ENCODE data around the gene EFNA4. TPM values are rescaled to one million over a fixed set of nuclear protein-coding genes. Genes with fewer than 3 reads are reported as not detected.

The EFNA4 gene
- total RNA-seq, 3 donors from 2014 or later: 12.3 to 27.2 (median 26.4) TPM

DNA sequence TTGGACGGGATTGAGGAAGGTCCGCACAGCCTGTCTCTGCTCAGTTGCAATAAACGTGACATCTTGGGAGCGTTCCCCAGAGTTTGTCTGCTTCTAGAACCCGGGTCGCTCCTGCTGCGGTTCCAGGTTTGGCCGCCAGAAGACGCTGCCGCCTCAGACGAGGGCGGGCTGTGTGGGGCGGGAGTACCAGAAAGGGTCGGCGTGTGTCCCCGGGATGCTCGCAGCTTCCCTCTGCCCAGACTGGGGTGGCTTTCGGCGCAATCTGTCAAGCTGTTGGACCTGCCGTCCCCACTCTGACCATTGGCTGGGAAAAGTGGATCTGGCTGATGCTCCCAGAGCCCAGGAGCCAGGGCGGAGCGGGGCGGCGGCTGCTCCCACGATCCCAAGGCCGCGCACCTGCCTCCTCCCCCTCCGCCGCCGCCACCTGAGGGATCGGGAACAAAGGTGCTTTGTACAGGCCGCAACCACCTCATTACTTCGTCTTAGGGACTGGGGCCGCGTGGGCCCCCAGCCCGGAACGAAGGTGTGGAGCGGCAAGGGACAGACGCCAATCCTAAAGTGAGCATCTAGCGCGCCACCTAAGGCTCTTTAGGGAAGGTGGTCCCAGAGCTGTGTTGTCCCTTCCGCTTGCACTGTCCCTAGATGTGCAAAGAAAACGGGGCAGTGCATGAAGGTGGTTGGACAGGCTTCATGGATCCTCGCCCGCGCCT, 683 bp upstream of the EFNA4 start:
- no peaks in the 10 kb centered on the region for H3K36me3 ChIP-seq (ENCODE audit: low read depth)
- ATAC-seq: peak; percentile 61
- H3K4me3 ChIP-seq: no peak overlapping the region
- intact Hi-C loops (cut with DNase I, micrococcal nuclease): no loop called here
- H3K9me3 ChIP-seq: no peaks in the 10 kb centered on the region
- peak; percentile 83 to 90 (median 87) for DNase-seq
- TF ChIP-seq, protein P1, sequence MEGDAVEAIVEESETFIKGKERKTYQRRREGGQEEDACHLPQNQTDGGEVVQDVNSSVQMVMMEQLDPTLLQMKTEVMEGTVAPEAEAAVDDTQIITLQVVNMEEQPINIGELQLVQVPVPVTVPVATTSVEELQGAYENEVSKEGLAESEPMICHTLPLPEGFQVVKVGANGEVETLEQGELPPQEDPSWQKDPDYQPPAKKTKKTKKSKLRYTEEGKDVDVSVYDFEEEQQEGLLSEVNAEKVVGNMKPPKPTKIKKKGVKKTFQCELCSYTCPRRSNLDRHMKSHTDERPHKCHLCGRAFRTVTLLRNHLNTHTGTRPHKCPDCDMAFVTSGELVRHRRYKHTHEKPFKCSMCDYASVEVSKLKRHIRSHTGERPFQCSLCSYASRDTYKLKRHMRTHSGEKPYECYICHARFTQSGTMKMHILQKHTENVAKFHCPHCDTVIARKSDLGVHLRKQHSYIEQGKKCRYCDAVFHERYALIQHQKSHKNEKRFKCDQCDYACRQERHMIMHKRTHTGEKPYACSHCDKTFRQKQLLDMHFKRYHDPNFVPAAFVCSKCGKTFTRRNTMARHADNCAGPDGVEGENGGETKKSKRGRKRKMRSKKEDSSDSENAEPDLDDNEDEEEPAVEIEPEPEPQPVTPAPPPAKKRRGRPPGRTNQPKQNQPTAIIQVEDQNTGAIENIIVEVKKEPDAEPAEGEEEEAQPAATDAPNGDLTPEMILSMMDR (IDR thresholded peaks at IDR 0.05): peak; percentile 83
- H3K4me1 ChIP-seq (ENCODE audit: low read depth): peaks cover 28% of the 10 kb centered on the region

DNA sequence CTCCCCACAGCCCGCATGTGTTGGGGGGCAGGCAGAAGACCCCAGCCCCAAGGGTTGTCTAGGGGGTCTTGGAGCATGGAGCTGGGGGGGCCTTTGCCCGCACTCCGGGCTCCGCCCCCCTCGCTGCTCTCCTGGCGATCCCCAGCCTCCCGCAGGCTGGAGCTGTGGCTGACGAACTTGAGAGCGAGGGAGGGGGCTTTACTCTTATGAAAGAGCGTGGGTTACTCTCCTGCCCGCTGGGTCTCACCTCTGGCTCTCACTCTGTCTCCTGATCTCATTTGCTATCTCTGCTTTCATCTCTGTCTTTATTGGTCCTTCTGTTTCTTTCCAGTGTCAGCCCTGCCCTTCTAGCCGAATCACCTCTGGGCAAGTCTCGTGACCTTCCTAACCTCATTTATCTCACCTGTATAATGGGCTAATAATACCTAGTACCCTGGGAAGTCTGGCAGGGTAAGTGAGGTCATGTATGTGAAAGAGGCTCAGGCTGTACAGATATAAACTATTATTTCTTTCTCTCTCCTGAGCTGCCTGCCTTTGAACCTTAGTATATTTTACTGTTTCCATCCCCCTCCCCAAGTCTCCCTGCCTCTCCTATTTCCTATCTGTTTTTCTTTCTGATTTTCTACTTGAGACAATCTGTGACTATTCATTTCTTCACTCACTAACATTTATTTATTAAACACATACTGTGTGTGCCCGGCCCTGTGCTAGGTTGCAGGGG, 731 bp downstream of the EFNA4 start:
- TF ChIP-seq, protein P1 (IDR thresholded peaks at IDR 0.05): no peak
- Histone ChIP-seq H3K36me3 (ENCODE audit: low read depth) (no peaks in the 10 kb centered on the region), H3K9me3 (no peaks in the 10 kb centered on the region), H3K4me1 (ENCODE audit: low read depth) (peaks cover 28% of the 10 kb centered on the region), H3K4me3 (peak overlapping the region; percentile 65)
- intact Hi-C loops (cut with DNase I, micrococcal nuclease): no loop called here
- ATAC-seq: peak; percentile 9
- peak in 2 of 3 donors; percentile 48 to 65 for DNase-seq

DNA sequence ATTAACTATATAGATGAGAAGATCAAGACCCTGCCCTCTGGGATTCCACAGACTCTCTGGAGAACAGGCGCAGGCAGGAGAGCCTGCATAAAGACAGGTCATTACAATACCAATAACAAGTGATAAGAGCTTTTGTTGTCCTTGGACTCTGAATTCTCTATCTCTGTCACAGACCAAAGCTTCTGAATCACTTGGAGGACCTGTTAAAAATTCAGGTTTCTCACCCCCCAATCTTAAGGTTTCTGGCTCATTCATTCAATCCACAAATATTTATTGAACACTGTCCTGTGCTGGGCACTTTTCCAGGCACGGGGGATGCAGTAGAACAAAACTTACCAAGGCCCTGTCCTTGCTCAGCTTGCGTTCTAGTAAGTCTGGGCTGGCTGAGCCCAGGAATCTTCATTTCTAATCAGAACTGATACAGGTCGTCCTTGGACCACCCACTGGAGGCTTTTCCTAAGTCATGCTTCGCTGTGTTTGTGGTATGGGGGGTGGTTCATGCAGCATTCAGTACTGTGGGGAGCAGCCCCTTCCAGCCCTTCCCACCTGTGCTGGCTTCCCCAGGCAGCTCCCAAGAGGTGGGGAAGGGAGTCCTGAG, 1.4 kb downstream of the EFNA4 start:
- ATAC-seq (no peak), DNase-seq (peak in 1 of 3 donors; percentile 33)
- Histone ChIP-seq H3K4me3 (no peak overlapping the region), H3K36me3 (ENCODE audit: low read depth) (no peaks in the 10 kb centered on the region), H3K4me1 (ENCODE audit: low read depth) (peaks cover 32% of the 10 kb centered on the region), H3K9me3 (no peaks in the 10 kb centered on the region)
- TF ChIP-seq, protein P1 (IDR thresholded peaks at IDR 0.05): no peak
- intact Hi-C loops (cut with DNase I, micrococcal nuclease): no loop called here

DNA sequence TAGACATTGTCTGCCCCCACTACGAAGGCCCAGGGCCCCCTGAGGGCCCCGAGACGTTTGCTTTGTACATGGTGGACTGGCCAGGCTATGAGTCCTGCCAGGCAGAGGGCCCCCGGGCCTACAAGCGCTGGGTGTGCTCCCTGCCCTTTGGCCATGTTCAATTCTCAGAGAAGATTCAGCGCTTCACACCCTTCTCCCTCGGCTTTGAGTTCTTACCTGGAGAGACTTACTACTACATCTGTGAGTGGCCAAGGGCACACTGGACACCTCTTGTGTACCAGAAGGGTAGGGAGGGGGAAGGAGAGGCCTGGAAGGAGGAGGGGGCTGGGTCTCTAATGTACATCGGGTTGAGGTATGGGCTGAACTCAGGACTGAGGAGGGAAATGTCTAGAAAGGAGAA, 3.2 kb downstream of the EFNA4 start:
- no peaks in the 10 kb centered on the region for H3K36me3 ChIP-seq (ENCODE audit: low read depth)
- TF ChIP-seq, protein P1 (IDR thresholded peaks at IDR 0.05): no peak
- DNase-seq: no peak
- H3K9me3 ChIP-seq: no peaks in the 10 kb centered on the region
- H3K4me1 ChIP-seq (ENCODE audit: low read depth): peaks cover 39% of the 10 kb centered on the region
- intact Hi-C loops (cut with DNase I, micrococcal nuclease): no loop called here
- no peak for ATAC-seq
- H3K4me3 ChIP-seq: no peak overlapping the region

DNA sequence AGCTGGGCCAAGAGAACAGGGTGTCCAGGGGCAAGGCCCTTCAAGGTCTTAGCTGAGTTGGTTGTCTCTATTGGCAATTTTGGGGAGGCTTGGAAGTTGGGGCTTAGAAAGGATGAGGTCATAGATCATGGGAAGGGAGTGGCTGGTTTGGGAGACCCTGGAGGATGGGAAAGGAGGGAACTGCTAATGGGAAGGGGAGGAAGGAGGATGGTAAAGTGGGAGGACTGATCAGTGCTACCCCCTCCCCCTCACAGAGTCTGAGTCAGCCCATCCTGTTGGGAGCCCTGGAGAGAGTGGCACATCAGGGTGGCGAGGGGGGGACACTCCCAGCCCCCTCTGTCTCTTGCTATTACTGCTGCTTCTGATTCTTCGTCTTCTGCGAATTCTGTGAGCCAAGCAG, 5.1 kb downstream of the EFNA4 start:
- intact Hi-C loops (cut with DNase I, micrococcal nuclease): no loop called here
- H3K9me3 ChIP-seq: no peaks in the 10 kb centered on the region
- TF ChIP-seq, protein P1 (IDR thresholded peaks at IDR 0.05): no peak
- DNase-seq (no peak), ATAC-seq (no peak)
- H3K36me3 ChIP-seq (ENCODE audit: low read depth): no peaks in the 10 kb centered on the region
- no peak overlapping the region for H3K4me3 ChIP-seq
- H3K4me1 ChIP-seq (ENCODE audit: low read depth): peaks cover 23% of the 10 kb centered on the region
